OCI-LY7 (cell line): Measurements from ENCODE around the gene GMPPA.

Source experiments
- CTCF ChIP-seq: fragments of 200-600 bp; sonication (generic); conservative IDR thresholded peaks from 2 replicates; pipeline ENCODE4 v1.5.1; 2014; ENCODE audit warnings: mild to moderate bottlenecking, antibody characterized with exemption, low read length, moderate library complexity, mixed read lengths
- EZH2phosphoT487 ChIP-seq: fragments of 200-600 bp; sonication (generic); IDR thresholded peaks from 2 replicates; pipeline ENCODE4 v1.6.1; 2018; ENCODE audit warnings: low read depth, borderline replicate concordance, mild to moderate bottlenecking, mixed run types, antibody characterized with exemption, low read length, moderate library complexity, mixed read lengths

- no peak for TF ChIP-seq CTCF
- TF ChIP-seq EZH2phosphoT487 = no peak
Measured at GRCh38 chr2:219490186-219490585, 8.5 kb upstream of the GMPPA start.
